K562 (cell line): Measurements from ENCODE around the gene U2SURP. TPM values are rescaled to one million over a fixed set of nuclear protein-coding genes. Genes with fewer than 3 reads are reported as not detected.

Source experiments
- ATAC-seq: fragments of 200-7000 bp; cut with Tn5 transposase; 3 replicates; pipeline ENCODE4 v1.9.1; 2020; ENCODE audit warnings: moderate library complexity
- BruUV-seq: library from RNA; stranded (reverse); fragments of 400-500 nt; replicated peaks from 2 replicates; lab custom pipeline; 2021; lab: Mats Ljungman, UMichigan
- CTCF ChIA-PET: fragments of 300-600 bp; formaldehyde crosslinking; extraction: SDS; loops from one replicate; lab custom pipeline; 2021; ENCODE audit warnings: low intra/inter-chr PET ratio; lab: Yijun Ruan, JAX
- POLR2A ChIA-PET: fragments of 300-600, 350-650 bp; sonication (Branson Sonifier 250); formaldehyde crosslinking; extraction: SDS; loops from one replicate; lab custom pipeline; 2021; ENCODE audit warnings: antibody characterized with exemption, inconsistent platforms; lab: Yijun Ruan, JAX
- DNase-seq, 4 experiments: peaks; one replicate each; pipeline versions ENCODE4 v3.0.0 to v3.0.0-alpha.2; 2011 to 2018; ENCODE audit warnings: low spot score in 3 of 4, mixed read lengths in 3 of 4; ENCODE audit errors: extremely low read depth in 1 of 4
- FAIRE-seq: peaks from 2 replicates; lab custom pipeline; 2011; peaks lifted over from hg19 to GRCh38; lab: Jason Lieb, UNC
- H2AFZ ChIP-seq: 2 replicates; pipeline ENCODE4 v1.6.0; 2011; ENCODE audit warnings: low read depth, low read length, control low read depth, inconsistent platforms
- H3K27ac ChIP-seq: fragments of 200-600 bp; 3 replicates; pipeline ENCODE4 v1.8.0; 2011; ENCODE audit warnings: low read depth, mild to moderate bottlenecking, control low read depth, inconsistent platforms, low read length, moderate library complexity, mixed read lengths; ENCODE audit errors: extremely low read depth
- H3K27me3 ChIP-seq, 2 experiments: fragments of 300-600 bp in 1 of 2; 2 replicates in 1 of 2; 3 replicates in 1 of 2; pipeline versions ENCODE4 v1.6.0 to v1.8.0; 2011; ENCODE audit warnings: inconsistent platforms in 2 of 2, low read length in 2 of 2, mild to moderate bottlenecking in 1 of 2, mixed read lengths in 1 of 2, moderate library complexity in 1 of 2; ENCODE audit not compliant: control insufficient read depth in 2 of 2, insufficient read depth in 2 of 2
- H3K36me3 ChIP-seq: fragments of 300-600 bp; 3 replicates; pipeline ENCODE4 v1.8.0; 2011; ENCODE audit warnings: mild to moderate bottlenecking, low read length, inconsistent platforms; ENCODE audit not compliant: control insufficient read depth, insufficient read depth
- H3K4me1 ChIP-seq, 2 experiments: fragments of 200-600 bp in 1 of 2; replicated peaks in 1 of 2; 2 replicates in 1 of 2; 3 replicates in 1 of 2; pipeline versions ENCODE4 v1.5.1 to v1.8.0; 2011; ENCODE audit warnings: inconsistent platforms in 2 of 2, low read length in 2 of 2, mild to moderate bottlenecking in 1 of 2, mixed read lengths in 1 of 2, moderate library complexity in 1 of 2; ENCODE audit not compliant: control insufficient read depth in 2 of 2, insufficient read depth in 2 of 2
- H3K4me2 ChIP-seq: 2 replicates; pipeline ENCODE4 v1.6.1; 2011; ENCODE audit warnings: low read length, control low read depth, inconsistent platforms, mixed read lengths; ENCODE audit not compliant: insufficient read depth
- H3K4me3 ChIP-seq: fragments of 200-600 bp; sonication (generic), shearing (Covaris generic); 2 replicates; pipeline ENCODE4 v1.5.1; 2016; ENCODE audit warnings: control low read depth, inconsistent platforms
- H3K79me2 ChIP-seq: fragments of 200-600 bp; 3 replicates; pipeline ENCODE4 v1.8.0; 2011; ENCODE audit warnings: low read length, inconsistent platforms; ENCODE audit not compliant: control insufficient read depth, insufficient read depth
- H3K9ac ChIP-seq, 2 experiments: 2 replicates each; pipeline versions ENCODE4 v1.6.0 to v1.6.1; 2011; ENCODE audit warnings: low read depth in 2 of 2, low read length in 2 of 2, control low read depth in 1 of 2, inconsistent platforms in 1 of 2, mild to moderate bottlenecking in 1 of 2, mixed read lengths in 1 of 2; ENCODE audit not compliant: insufficient read depth in 1 of 2
- H3K9me1 ChIP-seq: one replicate; pipeline ENCODE4 v1.6.0; 2011; ENCODE audit warnings: inconsistent platforms, mild to moderate bottlenecking, low read length, moderate library complexity; ENCODE audit not compliant: control insufficient read depth, insufficient read depth
- H3K9me3 ChIP-seq: replicated peaks from 2 replicates; pipeline ENCODE4 v1.5.1; 2011; ENCODE audit warnings: low read depth, low read length, inconsistent platforms; ENCODE audit not compliant: control insufficient read depth, insufficient read depth
- H4K20me1 ChIP-seq: replicated peaks from 2 replicates; pipeline ENCODE4 v1.6.1; 2011; ENCODE audit warnings: low read length, inconsistent platforms, mixed read lengths; ENCODE audit not compliant: control insufficient read depth, insufficient read depth
- CBFB ChIP-seq: sonication (generic); formaldehyde crosslinking; IDR thresholded peaks from 2 replicates; pipeline ENCODE4 v1.4.0; 2020; ENCODE audit warnings: mild to moderate bottlenecking, missing genetic modification reagents
- DACH1 ChIP-seq: fragments of 450-650 bp; IDR thresholded peaks from 2 replicates; pipeline ENCODE4 v1.6.1; 2018; ENCODE audit not compliant: partially characterized antibody
- HCFC1 ChIP-seq: IDR thresholded peaks from 2 replicates; pipeline ENCODE4 v1.6.1; 2012; ENCODE audit warnings: low read depth, low read length, improper control_type of control experiment
- HDAC8 ChIP-seq: fragments of 450-650 bp; IDR thresholded peaks from 2 replicates; pipeline ENCODE4 v1.6.1; 2016; ENCODE audit warnings: mild to moderate bottlenecking, missing genetic modification characterization, moderate library complexity, missing compliant biosample characterization
- KHSRP ChIP-seq: fragments of 450-650 bp; IDR thresholded peaks from 2 replicates; pipeline ENCODE4 v1.6.1; 2017
- MED1 ChIP-seq: sonication (generic); formaldehyde crosslinking; IDR thresholded peaks from 2 replicates; pipeline ENCODE4 v1.8.1; 2023; ENCODE audit warnings: missing genetic modification reagents, borderline replicate concordance
- NFE2L1 ChIP-seq: fragments of 450-650 bp; IDR thresholded peaks from 2 replicates; pipeline ENCODE4 v1.6.1; 2016; ENCODE audit warnings: missing genetic modification characterization, low read depth, mild to moderate bottlenecking, missing compliant biosample characterization, moderate library complexity, borderline replicate concordance
- POLR2H ChIP-seq: IDR thresholded peaks from 2 replicates; pipeline ENCODE4 v1.6.1; 2016; ENCODE audit warnings: missing genetic modification characterization, low read depth, mild to moderate bottlenecking, control low read depth, missing compliant biosample characterization, moderate library complexity
- PREB ChIP-seq: sonication (generic); formaldehyde crosslinking; IDR thresholded peaks from 2 replicates; pipeline ENCODE4 v1.8.1; 2023; ENCODE audit warnings: mild to moderate bottlenecking, missing genetic modification reagents
- SNIP1 ChIP-seq: fragments of 450-650 bp; IDR thresholded peaks from 2 replicates; pipeline ENCODE4 v1.7.1; 2017; ENCODE audit warnings: low read depth, mild to moderate bottlenecking
- SRSF3 ChIP-seq: fragments of 200-400 bp; formaldehyde crosslinking; IDR thresholded peaks from 2 replicates; pipeline ENCODE4 v1.6.1; 2016; ENCODE audit warnings: mild to moderate bottlenecking, low read length, moderate library complexity; ENCODE audit not compliant: insufficient read depth
- ZNF165 ChIP-seq: fragments of 250-450 bp; sonication (Bioruptor Pico); IDR thresholded peaks from 2 replicates; pipeline ENCODE4 v1.4.0; 2020; ENCODE audit warnings: borderline replicate concordance
- ZNF274 ChIP-seq: IDR thresholded peaks from 2 replicates; pipeline ENCODE4 v1.6.1; 2011; ENCODE audit warnings: low read depth, mild to moderate bottlenecking, low read length, moderate library complexity, borderline replicate concordance
- ZNF407 ChIP-seq: fragments of 450-650 bp; IDR thresholded peaks from 2 replicates; pipeline ENCODE4 v1.6.1; 2016; ENCODE audit warnings: low read depth
- ZNF444 ChIP-seq: fragments of 250-450 bp; sonication (Bioruptor Pico); IDR thresholded peaks from 2 replicates; pipeline ENCODE4 v1.4.0; 2020; ENCODE audit warnings: mild to moderate bottlenecking, moderate library complexity
- whole genome bisulfite sequencing: fragments of 100-300 bp; shearing (Covaris generic); methylation state at CpG from one replicate; pipeline ENCODE4 v1.1.6; 2016; ENCODE audit warnings: low coverage, mixed read lengths; ENCODE audit not compliant: insufficient coverage; ENCODE audit errors: missing lambda C conversion rate; 5-methylcytosine and 5-hydroxymethylcytosine counted together
- in situ Hi-C: fragments of 300-500 bp; cut with MboI; formaldehyde crosslinking; loops from 4 replicates; pipeline ENCODE4 v1.15.0; 2018; ENCODE audit warnings: inconsistent platforms, mixed read lengths
- intact Hi-C: fragments of 100-400 bp; cut with micrococcal nuclease; formaldehyde crosslinking; loops from 2 replicates; pipeline ENCODE4 v1.14.2; 2022
- polyA plus RNA-seq, 8 experiments: library from polyadenylated mRNA; depleted of rRNA in 4 of 8; stranded (reverse) in 5 of 8; unstranded in 3 of 8; fragments of >200 nt; fragmentation: Nextera tagmentation in 2 of 8; fragmentation: Illumina TruSeq in 1 of 8; extraction: Ambion mirVana in 2 of 8; extraction: Trizol in 1 of 8; gene quantifications; 2 replicates each; pipeline versions ENCODE4 v1.2.1 to v1.2.3, GENCODE V29; 2011 to 2014; ENCODE audit warnings: inconsistent platforms in 1 of 8, missing spikeins in 1 of 8
- total RNA-seq, 7 experiments: library from RNA; depleted of rRNA in 6 of 7; stranded (reverse); fragments of >200 nt in 6 of 7; fragmentation: Illumina TruSeq in 2 of 7; extraction: Trizol in 2 of 7; gene quantifications; 2 replicates each; pipeline versions ENCODE4 v1.2.1 to v1.2.3, GENCODE V29; 2011 to 2021; ENCODE audit warnings: low replicate concordance in 1 of 7

U2SURP gene
- total and polyA plus RNA-seq, 9 of the 15 experiments (the other 6 are each of a cell fraction or from before 2014, with no cell fraction given), result 128 to 322 (median 191) TPM

GRCh38 chr3:143067201-143067600 is 65.8 kb downstream of the U2SURP start:
- no TSS peak for BruUV-seq

More at GRCh38 chr3:143067201-143067600, 65.8 kb downstream of the U2SURP start:
- peaks cover 0 to 6% of the 10 kb centered on the region in 2 experiments; a peak in 2 of 5 replicates for H3K4me1 ChIP-seq
- no peak for TF ChIP-seq MED1 (CRISPR knock-in tag)
- no peak for TF ChIP-seq ZNF444
- no peak for TF ChIP-seq ZNF407
- no peak for TF ChIP-seq CBFB (CRISPR knock-in tag)
- TF ChIP-seq SNIP1, result no peak
- TF ChIP-seq NFE2L1 (tag), result no peak
- TF ChIP-seq HCFC1, result no peak
- no peak for TF ChIP-seq ZNF274
- no peak for TF ChIP-seq POLR2H (tag)
- TF ChIP-seq HDAC8 (tag), result no peak
- TF ChIP-seq ZNF165 (CRISPR knock-in tag), result no peak
- no peak for TF ChIP-seq SRSF3
- no peak for TF ChIP-seq DACH1
- no peak for TF ChIP-seq KHSRP
- no peak for TF ChIP-seq PREB (CRISPR knock-in tag)
- H3K9me1 ChIP-seq, result no peaks in the 10 kb centered on the region
- ChIA-PET POLR2A (interaction anchor here (0.6 to 1.4 kb wide), 2 partner anchors 14 to 576 kb away, joined by 3 to 4 read pairs; no protein-coding TSS in a partner anchor), CTCF (no interaction called here)
- WGBS, result 81% methylated on average over 3 of the region's 3 CpGs
- H3K27ac ChIP-seq, result no peak overlapping the region
- no peaks in the 10 kb centered on the region for H4K20me1 ChIP-seq
- H3K9ac ChIP-seq, result no peak overlapping the region
- no peak overlapping the region for H2AFZ ChIP-seq
- DNase-seq (no peak), FAIRE-seq (no peak), ATAC-seq (no peak)
- H3K4me3 ChIP-seq, result no peak overlapping the region
- H3K27me3 ChIP-seq, result no peaks in the 10 kb centered on the region
- H3K9me3 ChIP-seq, result no peaks in the 10 kb centered on the region
- H3K79me2 ChIP-seq, result no peaks in the 10 kb centered on the region
- H3K36me3 ChIP-seq, result 0 out of 3 replicates have a peak, but pooled peaks cover 11% of the 10 kb centered on the region
- H3K4me2 ChIP-seq, result no peak overlapping the region
- in situ Hi-C loops, result no loop called here
- intact Hi-C loops, result loop anchor here (5.0 kb wide), 1 partner anchor 605 kb away; no protein-coding TSS in a partner anchor
